Measurements from ENCODE around the gene CSE1L. TPM values are rescaled to one million over a fixed set of nuclear protein-coding genes. Genes with fewer than 3 reads are reported as not detected.
"Not testable (repeated sequence)": the region's sequence is repeated elsewhere in the genome, so short reads cannot be mapped to it uniquely, and the experiment has no call there.

Gene CSE1L
- total RNA-seq, 1 experiment from 2014 or later: 154 TPM

GRCh38 chr20:49054056-49054643, 8.0 kb downstream of the CSE1L start:
- DNase-seq (ENCODE audit: low read depth): no peak
- in situ Hi-C loops (cut with HindIII; ENCODE audit: low pct_unique_long_range_greater_than_20kb, low sequenced_read_pairs): no loop called here

GRCh38 chr20:49063279-49063678, 17.2 kb downstream of the CSE1L start:
- in situ Hi-C loops (cut with HindIII; ENCODE audit: low pct_unique_long_range_greater_than_20kb, low sequenced_read_pairs): no loop called here
- no peak for DNase-seq (ENCODE audit: low read depth)

- DNase-seq (ENCODE audit: low read depth): no peak
- in situ Hi-C loops (cut with HindIII; ENCODE audit: low pct_unique_long_range_greater_than_20kb, low sequenced_read_pairs): no loop called here
Observed at GRCh38 chr20:49074521-49074920, 28.4 kb downstream of the CSE1L start.

- in situ Hi-C loops (cut with HindIII; ENCODE audit: low pct_unique_long_range_greater_than_20kb, low sequenced_read_pairs): no loop called here
- DNase-seq (ENCODE audit: low read depth): no peak
Observed at GRCh38 chr20:49078310-49078709, 32.2 kb downstream of the CSE1L start.

- in situ Hi-C loops (cut with HindIII; ENCODE audit: low pct_unique_long_range_greater_than_20kb, low sequenced_read_pairs); DNase-seq (ENCODE audit: low read depth): not testable (repeated sequence)
Observed at GRCh38 chr20:49082295-49082694, 36.2 kb downstream of the CSE1L start.

GRCh38 chr20:49091104-49091503, 45.0 kb downstream of the CSE1L start:
- in situ Hi-C loops (cut with HindIII; ENCODE audit: low pct_unique_long_range_greater_than_20kb, low sequenced_read_pairs): no loop called here
- DNase-seq (ENCODE audit: low read depth): no peak

- in situ Hi-C loops (cut with HindIII; ENCODE audit: low pct_unique_long_range_greater_than_20kb, low sequenced_read_pairs): no loop called here
- no peak for DNase-seq (ENCODE audit: low read depth)
Observed at GRCh38 chr20:49091762-49092161, 45.6 kb downstream of the CSE1L start.

GRCh38 chr20:49096203-49096730, 50.2 kb downstream of the CSE1L start:
- DNase-seq (ENCODE audit: low read depth): no peak
- in situ Hi-C loops (cut with HindIII; ENCODE audit: low pct_unique_long_range_greater_than_20kb, low sequenced_read_pairs): no loop called here

- DNase-seq (ENCODE audit: low read depth): no peak
- in situ Hi-C loops (cut with HindIII; ENCODE audit: low pct_unique_long_range_greater_than_20kb, low sequenced_read_pairs): no loop called here
Observed at GRCh38 chr20:49097159-49097558, 51.0 kb downstream of the CSE1L start.

GRCh38 chr20:49098136-49098535, 52.0 kb downstream of the CSE1L start:
- no peak for DNase-seq (ENCODE audit: low read depth)
- in situ Hi-C loops (cut with HindIII; ENCODE audit: low pct_unique_long_range_greater_than_20kb, low sequenced_read_pairs): no loop called here

- no peak for DNase-seq (ENCODE audit: low read depth)
- in situ Hi-C loops (cut with HindIII; ENCODE audit: low pct_unique_long_range_greater_than_20kb, low sequenced_read_pairs): no loop called here
Observed at GRCh38 chr20:49099011-49099410, 52.9 kb downstream of the CSE1L start.

- not testable (repeated sequence) for DNase-seq (ENCODE audit: low read depth)
Observed at GRCh38 chr20:49100292-49100691, 54.2 kb downstream of the CSE1L start.

GRCh38 chr20:49100972-49101371, 54.9 kb downstream of the CSE1L start:
- DNase-seq (ENCODE audit: low read depth): no peak
- in situ Hi-C loops (cut with HindIII; ENCODE audit: low pct_unique_long_range_greater_than_20kb, low sequenced_read_pairs): no loop called here

More at GRCh38 chr20:49100292-49100691, 54.2 kb downstream of the CSE1L start:
- in situ Hi-C loops (cut with HindIII; ENCODE audit: low pct_unique_long_range_greater_than_20kb, low sequenced_read_pairs): not testable (repeated sequence)

GRCh38 chr20:49103019-49103418, 56.9 kb downstream of the CSE1L start:
- in situ Hi-C loops (cut with HindIII; ENCODE audit: low pct_unique_long_range_greater_than_20kb, low sequenced_read_pairs): no loop called here
- no peak for DNase-seq (ENCODE audit: low read depth)

- in situ Hi-C loops (cut with HindIII; ENCODE audit: low pct_unique_long_range_greater_than_20kb, low sequenced_read_pairs): no loop called here
Observed at GRCh38 chr20:49103647-49104364, 57.7 kb downstream of the CSE1L start.

GRCh38 chr20:49104365-49104648, 58.2 kb downstream of the CSE1L start:
- DNase-seq (ENCODE audit: low read depth): no peak
- in situ Hi-C loops (cut with HindIII; ENCODE audit: low pct_unique_long_range_greater_than_20kb, low sequenced_read_pairs): no loop called here

More at GRCh38 chr20:49103647-49104364, 57.7 kb downstream of the CSE1L start:
- DNase-seq (ENCODE audit: low read depth): no peak

GRCh38 chr20:49104979-49105547, 59.0 kb downstream of the CSE1L start:
- in situ Hi-C loops (cut with HindIII; ENCODE audit: low pct_unique_long_range_greater_than_20kb, low sequenced_read_pairs); DNase-seq (ENCODE audit: low read depth): not testable (repeated sequence)

GRCh38 chr20:49106328-49106727, 60.2 kb downstream of the CSE1L start:
- in situ Hi-C loops (cut with HindIII; ENCODE audit: low pct_unique_long_range_greater_than_20kb, low sequenced_read_pairs): no loop called here
- no peak for DNase-seq (ENCODE audit: low read depth)
